H1 (cell line): Measurements from ENCODE around the gene PPP2R2B. TPM values are rescaled to one million over a fixed set of nuclear protein-coding genes. Genes with fewer than 3 reads are reported as not detected.

Experiments
- CTCF ChIA-PET: fragments of 300-600 bp; sonication (Branson Sonifier 250); formaldehyde crosslinking; loops from one replicate; lab custom pipeline; 2021; ENCODE audit not compliant: partially characterized antibody; lab: Charles Lee
- POLR2A ChIA-PET: fragments of 300-600 bp; sonication (Branson Sonifier 250); formaldehyde crosslinking; loops from one replicate; lab custom pipeline; 2021; ENCODE audit warnings: inconsistent platforms; ENCODE audit not compliant: partially characterized antibody; lab: Charles Lee
- DNase-seq, 2 experiments: peaks; one replicate each; pipeline versions ENCODE4 v3.0.0 to v3.0.0-alpha.2; 2010 to 2022; ENCODE audit warnings: low spot score in 2 of 2, low read depth in 1 of 2, mixed read lengths in 1 of 2
- FAIRE-seq: peaks from 2 replicates; lab custom pipeline; 2011; peaks lifted over from hg19 to GRCh38; lab: Jason Lieb, UNC
- H2AFZ ChIP-seq: 2 replicates; pipeline ENCODE4 v1.8.1; 2012; ENCODE audit warnings: low read length, inconsistent platforms
- H2AK5ac ChIP-seq: 2 replicates; pipeline ENCODE4 v1.6.1; 2013; ENCODE audit warnings: low read depth, low read length
- H2BK120ac ChIP-seq: replicated peaks from 2 replicates; pipeline ENCODE3; 2013; ENCODE audit warnings: low read depth, low read length, inconsistent platforms
- H2BK12ac ChIP-seq: 2 replicates; pipeline ENCODE4 v1.6.1; 2013; ENCODE audit warnings: low read depth, low read length
- H2BK15ac ChIP-seq: 2 replicates; pipeline ENCODE4 v1.6.1; 2013; ENCODE audit warnings: low read length
- H2BK20ac ChIP-seq: 2 replicates; pipeline ENCODE4 v1.6.1; 2013; ENCODE audit warnings: low read length
- H2BK5ac ChIP-seq: 2 replicates; pipeline ENCODE4 v1.6.1; 2013; ENCODE audit warnings: low read depth, low read length
- H3K14ac ChIP-seq: 2 replicates; pipeline ENCODE4 v1.6.1; 2013; ENCODE audit warnings: inconsistent platforms; ENCODE audit not compliant: insufficient read length
- H3K18ac ChIP-seq: 2 replicates; pipeline ENCODE4 v1.6.1; 2013; ENCODE audit warnings: low read length; ENCODE audit errors: extremely low read depth
- H3K23ac ChIP-seq: 2 replicates; pipeline ENCODE4 v1.6.1; 2013; ENCODE audit warnings: inconsistent platforms; ENCODE audit not compliant: insufficient read length
- H3K23me2 ChIP-seq: 2 replicates; pipeline ENCODE4 v1.6.1; 2013; ENCODE audit warnings: low read depth, low read length
- H3K27ac ChIP-seq: 2 replicates; pipeline ENCODE4 v1.6.1; 2011; ENCODE audit warnings: low read depth, low read length, inconsistent platforms
- H3K27me3 ChIP-seq, 4 experiments: replicated peaks in 1 of 4; 1 replicate in 1 of 4; 2 replicates in 3 of 4; pipeline versions ENCODE4 v1.6.1 to v1.8.1; 2011 to 2013; ENCODE audit warnings: low read length in 3 of 4, mild to moderate bottlenecking in 3 of 4, inconsistent platforms in 2 of 4, mixed read lengths in 2 of 4, moderate library complexity in 1 of 4; ENCODE audit not compliant: control insufficient read depth in 3 of 4, insufficient read depth in 3 of 4; ENCODE audit errors: extremely low read depth in 1 of 4
- H3K36me3 ChIP-seq, 4 experiments: 2 replicates each; pipeline versions ENCODE4 v1.6.1 to v1.8.1; 2011 to 2013; ENCODE audit warnings: mild to moderate bottlenecking in 4 of 4, low read length in 3 of 4, moderate library complexity in 2 of 4, control low read depth in 1 of 4, inconsistent platforms in 1 of 4; ENCODE audit not compliant: insufficient read depth in 4 of 4, control insufficient read depth in 2 of 4
- H3K4ac ChIP-seq: replicated peaks from 2 replicates; pipeline ENCODE3; 2013; ENCODE audit warnings: low read length, low read depth, mixed read lengths, inconsistent platforms; ENCODE audit not compliant: insufficient read length
- H3K4me1 ChIP-seq, 4 experiments: replicated peaks in 1 of 4; 1 replicate in 1 of 4; 2 replicates in 3 of 4; pipeline versions ENCODE4 v1.6.1 to v1.8.1; 2011 to 2013; ENCODE audit warnings: low read length in 3 of 4, inconsistent platforms in 2 of 4, mixed read lengths in 1 of 4; ENCODE audit not compliant: insufficient read depth in 4 of 4, control insufficient read depth in 3 of 4
- H3K4me2 ChIP-seq, 2 experiments: 2 replicates each; pipeline versions ENCODE4 v1.6.1 to v1.8.1; 2011 to 2013; ENCODE audit warnings: low read depth in 2 of 2, low read length in 2 of 2, control low read depth in 1 of 2, inconsistent platforms in 1 of 2, mild to moderate bottlenecking in 1 of 2; ENCODE audit not compliant: insufficient read depth in 1 of 2
- H3K4me3 ChIP-seq, 4 experiments: fragments of 200-600, 300-600 bp in 1 of 4; sonication (generic), shearing (Covaris generic), sonication (Bioruptor Twin) in 1 of 4; 2 replicates each; pipeline versions ENCODE4 v1.5.1 to v1.8.1; 2011 to 2016; ENCODE audit warnings: low read length in 4 of 4, low read depth in 3 of 4, control low read depth in 2 of 4, inconsistent platforms in 2 of 4, mild to moderate bottlenecking in 2 of 4, mixed read lengths in 1 of 4, moderate library complexity in 1 of 4; ENCODE audit not compliant: insufficient read depth in 2 of 4; ENCODE audit errors: extremely low read depth in 1 of 4
- H3K56ac ChIP-seq: replicated peaks from 2 replicates; pipeline ENCODE3; 2013; ENCODE audit warnings: low read depth, mild to moderate bottlenecking, mixed read lengths, low read length, inconsistent platforms; ENCODE audit not compliant: insufficient read length
- H3K79me1 ChIP-seq: 2 replicates; pipeline ENCODE4 v1.6.1; 2013; ENCODE audit warnings: low read depth, low read length, control low read depth
- H3K79me2 ChIP-seq, 2 experiments: 2 replicates each; pipeline versions ENCODE4 v1.6.1 to v1.8.1; 2012 to 2013; ENCODE audit warnings: low read length in 2 of 2, mild to moderate bottlenecking in 2 of 2, inconsistent platforms in 1 of 2; ENCODE audit not compliant: insufficient read depth in 2 of 2, control insufficient read depth in 1 of 2
- H3K9ac ChIP-seq, 4 experiments: replicated peaks in 1 of 4; 1 replicate in 1 of 4; 2 replicates in 3 of 4; pipeline versions ENCODE4 v1.6.1 to v1.8.1; 2011 to 2013; ENCODE audit warnings: low read depth in 3 of 4, low read length in 3 of 4, control low read depth in 2 of 4, mild to moderate bottlenecking in 2 of 4, moderate library complexity in 2 of 4, inconsistent platforms in 1 of 4; ENCODE audit errors: extremely low read depth in 1 of 4
- H3K9me3 ChIP-seq, 2 experiments: 2 replicates each; pipeline versions ENCODE4 v1.6.1 to v1.8.1; 2012 to 2013; ENCODE audit warnings: mild to moderate bottlenecking in 2 of 2, moderate library complexity in 2 of 2, control low read depth in 1 of 2, inconsistent platforms in 1 of 2, low read depth in 1 of 2, low read length in 1 of 2, mixed read lengths in 1 of 2; ENCODE audit not compliant: insufficient read depth in 2 of 2
- H4K20me1 ChIP-seq, 2 experiments: replicated peaks in 1 of 2; 2 replicates each; pipeline versions ENCODE3 to v1.8.1; 2011 to 2013; ENCODE audit warnings: inconsistent platforms in 2 of 2, low read length in 2 of 2, mild to moderate bottlenecking in 1 of 2; ENCODE audit not compliant: insufficient read depth in 2 of 2, control insufficient read depth in 1 of 2
- H4K5ac ChIP-seq: 2 replicates; pipeline ENCODE4 v1.6.1; 2013; ENCODE audit warnings: low read length, low read depth, mixed read lengths, inconsistent platforms; ENCODE audit not compliant: insufficient read length
- H4K8ac ChIP-seq: 2 replicates; pipeline ENCODE4 v1.8.0; 2013; ENCODE audit warnings: mild to moderate bottlenecking, moderate library complexity, low read length, inconsistent platforms; ENCODE audit not compliant: insufficient read depth; ENCODE audit errors: extremely low read depth
- H4K91ac ChIP-seq: replicated peaks from 2 replicates; pipeline ENCODE3; 2013; ENCODE audit warnings: low read length, mixed read lengths, inconsistent platforms; ENCODE audit not compliant: insufficient read length
- ASH2L ChIP-seq: fragments of 200-600, 300-600 bp; sonication (generic); IDR thresholded peaks from one replicate; pipeline ENCODE4 v1.7.1; 2017; ENCODE audit warnings: low read length
- BRCA1 ChIP-seq: IDR thresholded peaks from 2 replicates; pipeline ENCODE4 v1.6.1; 2012; ENCODE audit warnings: low read depth, low read length, improper control_type of control experiment
- CEBPB ChIP-seq: IDR thresholded peaks from 2 replicates; pipeline ENCODE4 v1.6.1; 2012; ENCODE audit warnings: low read depth, low read length
- GABPA ChIP-seq: IDR thresholded peaks from 2 replicates; pipeline ENCODE4 v1.6.1; 2011; ENCODE audit warnings: mild to moderate bottlenecking, low read length, moderate library complexity, borderline replicate concordance; ENCODE audit not compliant: insufficient read depth
- JUN ChIP-seq: IDR thresholded peaks from 2 replicates; pipeline ENCODE4 v1.6.1; 2011; ENCODE audit warnings: low read depth, mild to moderate bottlenecking, improper control_type of control experiment, low read length
- JUND ChIP-seq: IDR thresholded peaks from 2 replicates; pipeline ENCODE4 v1.6.1; 2011; ENCODE audit warnings: mild to moderate bottlenecking, improper control_type of control experiment, low read length
- SIN3A ChIP-seq, 2 experiments: IDR thresholded peaks in 1 of 2; conservative IDR thresholded peaks in 1 of 2; 2 replicates each; pipeline ENCODE4 v1.6.1; 2011 to 2012; ENCODE audit warnings: low read length in 2 of 2, improper control_type of control experiment in 1 of 2, low read depth in 1 of 2, mild to moderate bottlenecking in 1 of 2
- SIX5 ChIP-seq: IDR thresholded peaks from 2 replicates; pipeline ENCODE4 v1.6.1; 2011; ENCODE audit warnings: mild to moderate bottlenecking, low read depth, low read length
- WGBS, 2 experiments: shearing (Covaris generic) in 1 of 2; methylation state at CpG; one replicate each; pipeline versions ENCODE4 v1.1.6 to v1.1.7; 2013 to 2015; ENCODE audit warnings: low lambda C conversion rate in 2 of 2, mixed read lengths in 2 of 2, inconsistent platforms in 1 of 2, low coverage in 1 of 2, missing lambda C conversion rate in 1 of 2; ENCODE audit not compliant: insufficient replicate concordance in 2 of 2, insufficient coverage in 1 of 2, insufficient read length in 1 of 2; ENCODE audit errors: extremely low coverage in 1 of 2, missing lambda C conversion rate in 1 of 2; 5-methylcytosine and 5-hydroxymethylcytosine counted together
- polyA plus RNA-seq, 7 experiments: library from polyadenylated mRNA; depleted of rRNA in 3 of 7; stranded (reverse) in 5 of 7; unstranded in 2 of 7; fragments of >200 nt in 5 of 7; fragments of 200-250 nt in 2 of 7; gene quantifications; 1 replicate in 5 of 7; 2 replicates in 1 of 7; 4 replicates in 1 of 7; pipeline versions ENCODE4 v1.2.1 to v1.2.3, GENCODE V29; 2011 to 2013; ENCODE audit warnings: missing spikeins in 2 of 7, mixed read lengths in 2 of 7
- total RNA-seq: library from RNA; stranded (reverse); fragmentation: NEBNext Ultra II Directional; extraction: Animal tissue kit (Norgen Biotek cat#: 25700); gene quantifications from 2 replicates; pipeline ENCODE4 v1.2.1, GENCODE V29; 2021
- TF ChIP-seq, protein P1 (sequence below): IDR thresholded peaks from 2 replicates; pipeline ENCODE4 v1.6.1; 2011; ENCODE audit warnings: low read depth, mild to moderate bottlenecking, low read length; ENCODE audit not compliant: insufficient read depth

Gene PPP2R2B
- total and polyA plus RNA-seq, 2 of the 8 experiments (the other 6 are each of a cell fraction or from before 2014, with no cell fraction given): 21.1 to 37.1 TPM

- Histone ChIP-seq H3K79me1 (no peaks in the 10 kb centered on the region), H3K4me1 (peaks cover 0 to 7% (median 0%) of the 10 kb centered on the region in 4 experiments; a peak in 1 of 7 replicates), H2AK5ac (no peak overlapping the region), H3K23me2 (no peaks in the 10 kb centered on the region), H3K4me2 (no peak overlapping the region), H3K4me3 (no peak overlapping the region), H2BK15ac (no peak overlapping the region), H3K23ac (no peak overlapping the region), H3K27me3 (no peaks in the 10 kb centered on the region), H4K20me1 (no peaks in the 10 kb centered on the region), H3K9ac (no peak overlapping the region), H3K27ac (no peak overlapping the region), H4K91ac (no peak overlapping the region), H3K14ac (no peak overlapping the region), H3K56ac (no peak overlapping the region), H3K18ac (no peak overlapping the region), H2BK5ac (no peak overlapping the region), H2BK12ac (no peak overlapping the region), H3K79me2 (no peaks in the 10 kb centered on the region), H3K9me3 (no peaks in the 10 kb centered on the region), H3K4ac (no peak overlapping the region), H2BK20ac (no peak overlapping the region), H4K5ac (no peak overlapping the region), H2AFZ (no peak overlapping the region), H4K8ac (no peak overlapping the region), H3K36me3 (no peaks in the 10 kb centered on the region), H2BK120ac (no peak overlapping the region)
- TF ChIP-seq SIX5 (no peak), JUN (no peak), ASH2L (no peak), SIN3A (conservative IDR thresholded peaks at IDR 0.05 in 1 of 2, IDR thresholded peaks at IDR 0.05 in 1 of 2; ENCODE audit: low read depth in 1 of 2, low read length in 2 of 2) (no peak), CEBPB (no peak), JUND (no peak), GABPA (no peak), BRCA1 (no peak)
- TF ChIP-seq, protein P1, sequence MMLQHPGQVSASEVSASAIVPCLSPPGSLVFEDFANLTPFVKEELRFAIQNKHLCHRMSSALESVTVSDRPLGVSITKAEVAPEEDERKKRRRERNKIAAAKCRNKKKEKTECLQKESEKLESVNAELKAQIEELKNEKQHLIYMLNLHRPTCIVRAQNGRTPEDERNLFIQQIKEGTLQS: no peak
- no peak for DNase-seq
- no peak for FAIRE-seq
- ChIA-PET POLR2A (no interaction called here), CTCF (interaction anchor here (0.6 kb wide), 1 partner anchor 447 kb away, joined by 3 read pairs; no protein-coding TSS in a partner anchor)
- WGBS, 2 experiments: 97% methylated on average over 1 of the region's 1 CpG; no CpG with 5 or more reads in 1 of the 2 experiments
Measured at GRCh38 chr5:146722361-146722779, 156.2 kb downstream of the PPP2R2B start.
